Iris pigment epithelial cell (primary cell): ENCODE results near the gene ARID4B.
A peak's percentile ranks its signal among the peaks of the same experiment; 100 is the strongest.
"Not testable (repeated sequence)": the region's sequence is repeated elsewhere in the genome, so short reads cannot be mapped to it uniquely, and the experiment has no call there.

Source experiments
- DNase-seq: peaks from one replicate; pipeline ENCODE4 v3.0.0-alpha.2; 2011; ENCODE audit warnings: low read depth

ARID4B gene, protein sequence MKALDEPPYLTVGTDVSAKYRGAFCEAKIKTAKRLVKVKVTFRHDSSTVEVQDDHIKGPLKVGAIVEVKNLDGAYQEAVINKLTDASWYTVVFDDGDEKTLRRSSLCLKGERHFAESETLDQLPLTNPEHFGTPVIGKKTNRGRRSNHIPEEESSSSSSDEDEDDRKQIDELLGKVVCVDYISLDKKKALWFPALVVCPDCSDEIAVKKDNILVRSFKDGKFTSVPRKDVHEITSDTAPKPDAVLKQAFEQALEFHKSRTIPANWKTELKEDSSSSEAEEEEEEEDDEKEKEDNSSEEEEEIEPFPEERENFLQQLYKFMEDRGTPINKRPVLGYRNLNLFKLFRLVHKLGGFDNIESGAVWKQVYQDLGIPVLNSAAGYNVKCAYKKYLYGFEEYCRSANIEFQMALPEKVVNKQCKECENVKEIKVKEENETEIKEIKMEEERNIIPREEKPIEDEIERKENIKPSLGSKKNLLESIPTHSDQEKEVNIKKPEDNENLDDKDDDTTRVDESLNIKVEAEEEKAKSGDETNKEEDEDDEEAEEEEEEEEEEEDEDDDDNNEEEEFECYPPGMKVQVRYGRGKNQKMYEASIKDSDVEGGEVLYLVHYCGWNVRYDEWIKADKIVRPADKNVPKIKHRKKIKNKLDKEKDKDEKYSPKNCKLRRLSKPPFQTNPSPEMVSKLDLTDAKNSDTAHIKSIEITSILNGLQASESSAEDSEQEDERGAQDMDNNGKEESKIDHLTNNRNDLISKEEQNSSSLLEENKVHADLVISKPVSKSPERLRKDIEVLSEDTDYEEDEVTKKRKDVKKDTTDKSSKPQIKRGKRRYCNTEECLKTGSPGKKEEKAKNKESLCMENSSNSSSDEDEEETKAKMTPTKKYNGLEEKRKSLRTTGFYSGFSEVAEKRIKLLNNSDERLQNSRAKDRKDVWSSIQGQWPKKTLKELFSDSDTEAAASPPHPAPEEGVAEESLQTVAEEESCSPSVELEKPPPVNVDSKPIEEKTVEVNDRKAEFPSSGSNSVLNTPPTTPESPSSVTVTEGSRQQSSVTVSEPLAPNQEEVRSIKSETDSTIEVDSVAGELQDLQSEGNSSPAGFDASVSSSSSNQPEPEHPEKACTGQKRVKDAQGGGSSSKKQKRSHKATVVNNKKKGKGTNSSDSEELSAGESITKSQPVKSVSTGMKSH (N-terminal part only)

GRCh38 chr1:235327559-235328270 is at the start of gene ARID4B:
Gene ARID4B, minus strand, starts transcription at chr1:235328179. Its CDS starts 1,260 bp downstream, at chr1:235326919.
- DNase-seq = no peak

GRCh38 chr1:235375919-235376605 is 48.1 kb upstream of the ARID4B start:
- no peak for DNase-seq

DNA sequence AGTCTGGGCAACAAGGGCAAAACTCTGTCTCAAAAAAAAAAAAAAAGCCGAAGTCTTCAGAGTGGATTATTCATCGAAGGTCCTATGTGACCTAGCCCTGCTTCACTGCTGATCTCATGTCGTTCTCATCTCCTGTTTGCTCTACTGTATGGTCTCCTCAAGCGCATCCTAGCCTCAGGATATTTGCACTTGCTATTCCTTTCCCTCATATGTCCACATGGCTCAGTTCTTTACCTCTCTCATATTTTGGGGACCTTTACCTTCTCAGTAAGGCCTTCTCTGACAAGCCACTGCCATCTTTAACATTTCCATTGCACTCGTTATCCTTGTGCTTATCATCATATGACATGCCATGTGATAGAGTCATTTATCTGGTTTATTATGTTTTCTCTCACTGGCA is 41.8 kb upstream of the ARID4B start:
- no peak for DNase-seq

DNA sequence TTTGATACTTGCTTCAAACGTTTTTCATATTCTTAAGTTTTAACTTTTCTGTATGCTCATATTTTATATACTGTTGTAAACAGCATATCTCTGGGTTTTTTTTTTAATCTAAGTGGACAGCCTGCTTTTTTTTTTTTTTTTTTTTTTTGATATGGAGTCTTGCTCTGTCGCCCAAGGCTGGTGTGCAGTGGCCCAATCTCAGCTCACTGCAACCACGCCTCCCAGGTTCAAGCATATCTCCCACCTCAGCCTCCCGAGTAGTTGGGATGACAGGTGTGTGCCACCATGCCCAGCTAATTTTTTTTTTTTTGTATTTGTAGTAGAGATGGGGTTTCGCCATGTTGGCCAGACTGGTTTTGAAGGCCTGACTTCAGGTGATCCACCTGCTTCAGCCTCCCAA is 40.4 kb upstream of the ARID4B start:
- DNase-seq = no peak

GRCh38 chr1:235367000-235367908 is 39.3 kb upstream of the ARID4B start, which contains the start of gene TBCE:
Gene TBCE, plus strand, starts transcription at chr1:235367427. Its CDS starts 12,623 bp downstream, at chr1:235380050.
- DNase-seq = peak; percentile 99

DNA sequence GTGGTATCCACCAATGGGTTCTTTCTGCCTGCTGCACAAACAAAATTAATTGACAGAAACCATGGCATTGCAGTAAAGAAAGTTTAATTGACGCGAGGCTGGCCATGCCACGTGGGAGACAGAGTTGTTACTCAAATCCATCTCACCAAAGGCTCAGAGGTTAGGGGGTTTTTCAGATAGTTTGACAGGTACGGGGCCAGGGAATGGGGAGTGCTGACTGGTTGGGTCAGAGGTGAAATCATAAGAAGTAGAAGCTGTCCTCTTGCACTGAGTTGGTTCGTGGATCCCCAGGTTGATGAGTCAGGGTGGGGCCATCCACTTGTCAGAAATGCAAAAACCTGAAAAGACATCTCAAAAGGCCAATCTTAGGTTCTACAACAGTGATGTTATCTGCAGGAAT is 38.3 kb upstream of the ARID4B start:
- DNase-seq = no peak

GRCh38 chr1:235364189-235364588 is 36.2 kb upstream of the ARID4B start:
- DNase-seq = not testable (repeated sequence)

DNA sequence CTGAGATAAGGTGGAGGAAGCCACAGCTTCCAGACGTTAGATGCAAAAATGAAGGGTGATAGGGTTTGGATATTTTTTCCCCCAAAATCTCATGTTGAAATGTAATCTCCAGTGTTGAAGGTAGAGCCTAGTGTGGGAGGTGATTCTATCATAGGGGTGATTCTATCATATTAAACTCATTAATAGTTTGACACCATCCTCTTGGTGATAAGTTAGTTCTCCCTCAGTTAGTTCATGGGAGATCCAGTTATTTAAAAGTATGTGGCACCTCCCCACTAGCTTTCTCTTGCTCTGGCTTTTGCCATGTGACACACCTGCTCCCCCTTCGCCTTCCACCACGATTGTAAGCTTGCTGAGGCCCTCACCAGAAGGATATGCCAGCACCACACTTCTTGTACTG is 30.9 kb upstream of the ARID4B start:
- DNase-seq = no peak

DNA sequence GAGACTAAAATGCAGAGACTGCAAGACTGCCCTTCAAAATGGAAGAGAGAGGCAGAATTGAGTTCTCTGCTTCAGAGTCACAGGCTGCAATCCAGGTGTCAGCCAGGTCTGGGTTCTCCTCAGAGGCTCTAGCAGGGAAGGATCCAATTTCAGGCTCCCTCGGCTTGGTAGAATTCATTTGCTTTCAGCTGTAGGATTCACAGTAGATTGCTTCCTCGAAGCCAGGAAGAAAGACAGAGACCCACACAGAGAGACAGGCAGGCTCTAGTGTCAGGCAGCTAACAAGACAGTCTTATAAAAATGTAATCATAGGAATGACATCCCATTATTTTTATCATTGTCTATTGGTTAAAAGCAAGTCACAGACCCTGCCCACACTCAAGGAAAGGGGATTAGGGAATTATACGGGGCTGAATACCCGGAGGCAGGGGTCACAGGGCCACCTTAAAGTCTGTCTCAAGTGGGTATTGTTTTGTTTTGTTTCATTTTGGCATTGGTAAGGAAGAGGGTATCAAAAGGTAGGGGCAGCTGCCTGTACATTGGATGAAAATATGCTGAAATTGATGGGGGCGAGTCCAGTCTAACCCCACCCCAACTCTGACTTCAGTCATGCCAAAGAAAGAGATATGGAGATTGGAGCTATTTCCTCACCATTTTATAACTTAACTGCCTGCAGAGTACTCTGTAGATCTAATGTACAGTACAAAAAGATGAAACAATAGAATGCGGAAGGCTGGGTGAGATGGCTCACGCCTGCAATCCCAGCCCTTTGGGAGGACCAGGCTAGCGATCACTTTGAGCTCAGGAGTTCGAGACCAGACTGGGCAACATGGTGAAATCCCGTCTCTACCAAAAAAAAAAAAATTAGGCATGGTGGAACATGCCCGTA is 29.8 kb upstream of the ARID4B start:
- DNase-seq = no peak

- DNase-seq = no peak
These were observed 23.9 kb upstream of the ARID4B start for GRCh38 chr1:235351898-235352297.

DNA sequence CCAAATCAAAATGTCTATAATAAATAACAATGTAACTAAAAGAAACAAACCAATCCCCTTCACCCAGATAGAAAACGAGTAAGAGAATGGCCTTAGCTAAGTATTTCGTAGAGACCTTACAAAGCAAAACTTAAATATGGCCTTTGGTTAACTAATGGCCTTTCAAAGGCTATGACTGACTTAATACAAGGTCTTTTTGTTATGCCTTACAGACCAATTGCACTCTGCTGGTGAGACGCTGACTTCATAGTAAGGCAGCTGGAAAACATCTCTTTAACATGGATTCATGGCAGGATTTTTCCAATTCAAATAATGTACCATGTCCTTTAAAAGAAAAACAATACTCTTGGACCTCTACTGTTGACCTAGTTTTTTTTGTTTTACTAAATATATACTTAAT is 23.5 kb upstream of the ARID4B start:
- no peak for DNase-seq

GRCh38 chr1:235343726-235344125 is 15.7 kb upstream of the ARID4B start:
- DNase-seq = no peak

DNA sequence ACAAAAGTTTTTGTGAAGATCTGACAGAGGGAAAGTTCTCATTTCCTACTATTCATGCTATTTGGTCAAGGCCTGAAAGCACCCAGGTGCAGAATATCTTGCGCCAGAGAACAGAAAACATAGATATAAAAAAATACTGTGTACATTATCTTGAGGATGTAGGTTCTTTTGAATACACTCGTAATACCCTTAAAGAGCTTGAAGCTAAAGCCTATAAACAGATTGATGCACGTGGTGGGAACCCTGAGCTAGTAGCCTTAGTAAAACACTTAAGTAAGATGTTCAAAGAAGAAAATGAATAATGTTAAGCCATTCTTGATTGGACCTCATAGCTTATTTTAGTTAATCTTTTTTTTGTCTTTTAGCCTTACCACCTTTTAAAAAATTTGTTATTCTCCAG is 14.5 kb upstream of the ARID4B start:
- no peak for DNase-seq

DNA sequence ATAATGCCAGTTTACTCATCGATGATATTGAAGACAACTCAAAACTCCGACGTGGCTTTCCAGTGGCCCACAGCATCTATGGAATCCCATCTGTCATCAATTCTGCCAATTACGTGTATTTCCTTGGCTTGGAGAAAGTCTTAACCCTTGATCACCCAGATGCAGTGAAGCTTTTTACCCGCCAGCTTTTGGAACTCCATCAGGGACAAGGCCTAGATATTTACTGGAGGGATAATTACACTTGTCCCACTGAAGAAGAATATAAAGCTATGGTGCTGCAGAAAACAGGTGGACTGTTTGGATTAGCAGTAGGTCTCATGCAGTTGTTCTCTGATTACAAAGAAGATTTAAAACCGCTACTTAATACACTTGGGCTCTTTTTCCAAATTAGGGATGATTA is 14.1 kb upstream of the ARID4B start:
- no peak for DNase-seq

DNA sequence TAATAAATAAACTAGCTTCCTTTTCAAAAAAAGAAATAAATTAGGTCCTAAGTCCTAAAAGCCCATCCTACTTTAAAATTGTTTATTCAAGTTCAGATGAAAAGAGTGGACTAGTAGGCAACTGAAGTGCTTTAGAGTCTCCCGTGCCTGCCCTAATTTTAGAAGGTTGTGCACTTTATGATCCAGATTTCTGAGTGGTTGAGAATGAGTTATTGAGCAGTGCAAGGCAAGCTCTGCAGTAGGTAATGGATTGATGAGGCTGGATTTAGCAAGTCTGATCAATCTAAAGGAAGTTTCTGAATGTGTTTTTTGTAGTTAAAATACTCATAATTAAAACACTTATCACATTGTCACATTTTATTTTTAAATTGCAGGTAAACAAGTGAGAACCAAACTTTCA is 13.4 kb upstream of the ARID4B start:
- DNase-seq = no peak

GRCh38 chr1:235339746-235340145 is 11.8 kb upstream of the ARID4B start:
- no peak for DNase-seq

- DNase-seq = peak; percentile 59
These were observed 8.9 kb upstream of the ARID4B start for GRCh38 chr1:235336903-235337302.

- peak; percentile 34 for DNase-seq
These were observed 3.4 kb upstream of the ARID4B start for GRCh38 chr1:235331401-235331800.

- DNase-seq = no peak
These were observed 2.9 kb upstream of the ARID4B start for GRCh38 chr1:235330918-235331285.
